ENCODE measurements around the gene TP63. TPM values are rescaled to one million over a fixed set of nuclear protein-coding genes. Genes with fewer than 3 reads are reported as not detected.

TP63 gene
- total RNA-seq, 1 experiment from 2014 or later, result not detected

DNA sequence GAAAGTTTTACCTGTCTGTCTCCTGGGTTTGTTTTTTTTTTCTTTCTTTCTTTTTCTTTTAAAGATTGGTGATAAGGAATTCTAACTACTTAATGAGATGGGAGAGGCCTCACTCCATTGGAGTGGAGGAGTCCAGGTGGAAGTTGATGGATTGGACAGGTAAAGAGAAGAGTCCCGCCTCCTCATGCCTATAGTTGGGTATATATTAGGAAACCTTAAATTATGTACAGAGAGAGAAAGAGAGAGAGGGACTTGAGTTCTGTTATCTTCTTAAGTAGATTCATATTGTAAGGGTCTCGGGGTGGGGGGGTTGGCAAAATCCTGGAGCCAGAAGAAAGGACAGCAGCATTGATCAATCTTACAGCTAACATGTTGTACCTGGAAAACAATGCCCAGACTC lies 158.2 kb downstream of the TP63 start:
- Mint-ChIP-seq H3K9me3 (no peaks in the 10 kb centered on the region), H3K27me3 (ENCODE audit: low read depth) (peaks cover 27% of the 10 kb centered on the region), H3K27ac (no peak overlapping the region), H3K36me3 (ENCODE audit: insufficient read depth in 1 of 3, low read depth in 3 of 3) (no peaks in the 10 kb centered on the region), H3K4me1 (peaks cover 10 to 15% of the 10 kb centered on the region in 2 experiments; a peak in 3 of 4 replicates), H3K4me3 (no peak overlapping the region)
- no peaks in the 10 kb centered on the region for H3K79me1 ChIP-seq (ENCODE audit: insufficient read depth, low read depth, low read length, poor library complexity, severe bottlenecking)
- DNase-seq, result no peak
- no peak overlapping the region for H3K9ac ChIP-seq (ENCODE audit: extremely low read depth, insufficient read length, low read length)
- no peaks in the 10 kb centered on the region for H4K20me1 ChIP-seq (ENCODE audit: control insufficient read depth, insufficient read depth, insufficient read length)
- no peak overlapping the region for H3K4me2 ChIP-seq (ENCODE audit: insufficient read depth, insufficient read length, low read length)
- no peak overlapping the region for H2BK20ac ChIP-seq (ENCODE audit: low read depth, low read length, poor library complexity, severe bottlenecking)
- H3K14ac ChIP-seq (ENCODE audit: insufficient read depth, low read length), result no peak overlapping the region
- no peak overlapping the region for H4K91ac ChIP-seq (ENCODE audit: insufficient read length, low read depth, low read length)
- H2AK5ac ChIP-seq (ENCODE audit: insufficient read length, low read length), result no peak overlapping the region
- TF ChIP-seq, protein P1, sequence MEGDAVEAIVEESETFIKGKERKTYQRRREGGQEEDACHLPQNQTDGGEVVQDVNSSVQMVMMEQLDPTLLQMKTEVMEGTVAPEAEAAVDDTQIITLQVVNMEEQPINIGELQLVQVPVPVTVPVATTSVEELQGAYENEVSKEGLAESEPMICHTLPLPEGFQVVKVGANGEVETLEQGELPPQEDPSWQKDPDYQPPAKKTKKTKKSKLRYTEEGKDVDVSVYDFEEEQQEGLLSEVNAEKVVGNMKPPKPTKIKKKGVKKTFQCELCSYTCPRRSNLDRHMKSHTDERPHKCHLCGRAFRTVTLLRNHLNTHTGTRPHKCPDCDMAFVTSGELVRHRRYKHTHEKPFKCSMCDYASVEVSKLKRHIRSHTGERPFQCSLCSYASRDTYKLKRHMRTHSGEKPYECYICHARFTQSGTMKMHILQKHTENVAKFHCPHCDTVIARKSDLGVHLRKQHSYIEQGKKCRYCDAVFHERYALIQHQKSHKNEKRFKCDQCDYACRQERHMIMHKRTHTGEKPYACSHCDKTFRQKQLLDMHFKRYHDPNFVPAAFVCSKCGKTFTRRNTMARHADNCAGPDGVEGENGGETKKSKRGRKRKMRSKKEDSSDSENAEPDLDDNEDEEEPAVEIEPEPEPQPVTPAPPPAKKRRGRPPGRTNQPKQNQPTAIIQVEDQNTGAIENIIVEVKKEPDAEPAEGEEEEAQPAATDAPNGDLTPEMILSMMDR (conservative IDR thresholded peaks at IDR 0.05), result no peak
- H3T11ph ChIP-seq (ENCODE audit: low read length), result no peak overlapping the region
- no peak overlapping the region for H3K23ac ChIP-seq (ENCODE audit: insufficient read length, low read depth, low read length)
- H3K9me3 ChIP-seq (ENCODE audit: control insufficient read depth, low read depth, low read length), result no peaks in the 10 kb centered on the region
- H3K4me1 ChIP-seq (ENCODE audit: insufficient read depth, low read length), result peaks cover 3% of the 10 kb centered on the region; the same call in 1 of the 2 replicates
- H3K18ac ChIP-seq (ENCODE audit: insufficient read length, low read depth, low read length), result no peak overlapping the region
- no peak overlapping the region for H2AFZ ChIP-seq (ENCODE audit: low read length)
- no peaks in the 10 kb centered on the region for H3K27me3 ChIP-seq (ENCODE audit: insufficient read depth, low read length)
- no peak overlapping the region for H2BK12ac ChIP-seq (ENCODE audit: insufficient read length, low read depth, low read length)
- no peak overlapping the region for H3K4ac ChIP-seq (ENCODE audit: low read depth, low read length)
- no peak overlapping the region for H2BK5ac ChIP-seq (ENCODE audit: insufficient read length, low read length)
- no peak overlapping the region for H3K56ac ChIP-seq (ENCODE audit: insufficient read length, low read depth, low read length)
- H3K79me2 ChIP-seq (ENCODE audit: insufficient read depth, low read length), result no peaks in the 10 kb centered on the region
- H3K23me2 ChIP-seq (ENCODE audit: insufficient read length, low read depth, low read length, poor library complexity, severe bottlenecking), result no peaks in the 10 kb centered on the region
- H3K27ac ChIP-seq (ENCODE audit: insufficient read length, low read depth, low read length), result no peak overlapping the region
- H4K8ac ChIP-seq (replicated peaks; ENCODE audit: insufficient read length, low read depth, low read length), result no peak overlapping the region
- H2BK120ac ChIP-seq (ENCODE audit: low read depth, low read length, poor library complexity, severe bottlenecking), result no peak overlapping the region
- no peak overlapping the region for H4K5ac ChIP-seq (ENCODE audit: insufficient read length, low read depth, low read length)
- no CpG with 5 or more reads among the region's 2 CpGs for WGBS (ENCODE audit: extremely low coverage, insufficient read length, low lambda C conversion rate)
- no peak overlapping the region for H2BK15ac ChIP-seq (ENCODE audit: low read depth, low read length)

Data from H9 (cell line).